Gastrocnemius medialis (tissue), 4 donors: Measurements from ENCODE around the gene SLC22A4. TPM values are rescaled to one million over a fixed set of nuclear protein-coding genes. Genes with fewer than 3 reads are reported as not detected.
A peak's percentile ranks its signal among the peaks of the same experiment; 100 is the strongest.

Experiments used
- ATAC-seq, 2 donors: fragments of 150-250 bp; one replicate each; pipeline ENCODE4 v1.9.1; 2016
- DNase-seq, 2 donors: peaks; one replicate each; pipeline ENCODE4 v3.0.0-alpha.2; 2019
- H3K27ac ChIP-seq, 4 donors: fragments of 200-600 bp; sonication (generic); 1 replicate in 1 of 4; 2 replicates in 3 of 4; pipeline ENCODE4 v1.5.1; 2016 to 2018; ENCODE audit warnings: mild to moderate bottlenecking in 2 of 4, moderate library complexity in 1 of 4
- H3K27me3 ChIP-seq, 3 donors: fragments of 200-600 bp; sonication (generic) in 2 of 3; 1 replicate in 1 of 3; 2 replicates in 2 of 3; pipeline versions ENCODE4 v1.5.1 to v1.6.0; 2016 to 2019; ENCODE audit warnings: mild to moderate bottlenecking in 1 of 3, moderate library complexity in 1 of 3
- H3K36me3 ChIP-seq, 2 donors: fragments of 200-600 bp; sonication (generic) in 1 of 2; one replicate each; pipeline ENCODE4 v1.5.1; 2017 to 2018
- H3K4me1 ChIP-seq, 2 donors: fragments of 200-600 bp; sonication (generic) in 1 of 2; one replicate each; pipeline ENCODE4 v1.5.1; 2016 to 2017; ENCODE audit warnings: mild to moderate bottlenecking in 2 of 2
- H3K4me3 ChIP-seq, 4 donors: fragments of 200-600 bp; sonication (generic) in 3 of 4; 1 replicate in 1 of 4; 2 replicates in 3 of 4; pipeline ENCODE4 v1.5.1; 2016 to 2019; ENCODE audit warnings: mild to moderate bottlenecking in 2 of 4
- H3K9me3 ChIP-seq, 3 donors: fragments of 200-600 bp; sonication (generic) in 2 of 3; 1 replicate in 1 of 3; 2 replicates in 2 of 3; pipeline ENCODE4 v1.5.1; 2016 to 2019
- POLR2A ChIP-seq, 2 donors: fragments of 450-650 bp; IDR thresholded peaks; one replicate each; pipeline ENCODE4 v1.6.1; 2017; ENCODE audit warnings: antibody characterized with exemption in 2 of 2, mild to moderate bottlenecking in 2 of 2, moderate library complexity in 2 of 2
- in situ Hi-C, 4 donors: fragments of 200-750 bp; cut with MboI; loops; one replicate each; pipeline versions ENCODE4 v1.15.0 to v1.8.0; 2017; ENCODE audit warnings: low sequenced_read_pairs in 4 of 4
- intact Hi-C: fragments of 100-400 bp; cut with DNase I; formaldehyde crosslinking; loops from one replicate; pipeline ENCODE4 v1.15.1; 2023; ENCODE audit warnings: low total_unique reads
- total RNA-seq, 4 donors: library from RNA; depleted of rRNA; stranded (reverse); fragments of >200 nt; gene quantifications; one replicate each; pipeline versions ENCODE4 v1.1.0 to v1.2.3, GENCODE V29; 2016
- TF ChIP-seq, protein P1 (sequence below), 5 experiments: fragments of 450-650 bp in 3 of 5; fragments of 200-600 bp in 2 of 5; sonication (generic) in 2 of 5; IDR thresholded peaks in 4 of 5; conservative IDR thresholded peaks in 1 of 5; 1 replicate in 4 of 5; 2 replicates in 1 of 5; pipeline ENCODE4 v1.5.1; 2016 to 2019; ENCODE audit warnings: antibody characterized with exemption in 5 of 5, mild to moderate bottlenecking in 3 of 5, moderate library complexity in 3 of 5

Gene SLC22A4
- total RNA-seq, 4 donors from 2014 or later = 5.4 to 6.7 (median 6.2) TPM

DNA sequence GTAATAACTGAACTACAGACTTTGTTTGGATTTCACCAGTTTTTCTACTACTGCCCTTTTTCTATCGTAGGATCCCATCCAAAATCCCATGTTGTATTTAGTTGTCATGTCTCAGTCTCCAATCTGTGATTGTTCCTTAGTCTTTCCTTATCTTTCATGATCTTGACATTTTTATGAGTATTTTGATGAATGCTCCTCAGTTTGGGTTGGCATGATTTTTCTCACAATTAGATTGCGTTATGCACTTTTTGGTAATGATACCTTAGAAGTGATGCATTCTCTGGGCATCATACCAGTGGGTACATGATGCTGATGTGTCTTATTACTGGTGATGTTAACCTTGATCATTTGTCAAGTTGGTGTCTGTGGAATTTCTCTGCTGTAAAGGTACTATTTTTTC, 5.7 kb downstream of the SLC22A4 start:
- TF ChIP-seq, protein P1, sequence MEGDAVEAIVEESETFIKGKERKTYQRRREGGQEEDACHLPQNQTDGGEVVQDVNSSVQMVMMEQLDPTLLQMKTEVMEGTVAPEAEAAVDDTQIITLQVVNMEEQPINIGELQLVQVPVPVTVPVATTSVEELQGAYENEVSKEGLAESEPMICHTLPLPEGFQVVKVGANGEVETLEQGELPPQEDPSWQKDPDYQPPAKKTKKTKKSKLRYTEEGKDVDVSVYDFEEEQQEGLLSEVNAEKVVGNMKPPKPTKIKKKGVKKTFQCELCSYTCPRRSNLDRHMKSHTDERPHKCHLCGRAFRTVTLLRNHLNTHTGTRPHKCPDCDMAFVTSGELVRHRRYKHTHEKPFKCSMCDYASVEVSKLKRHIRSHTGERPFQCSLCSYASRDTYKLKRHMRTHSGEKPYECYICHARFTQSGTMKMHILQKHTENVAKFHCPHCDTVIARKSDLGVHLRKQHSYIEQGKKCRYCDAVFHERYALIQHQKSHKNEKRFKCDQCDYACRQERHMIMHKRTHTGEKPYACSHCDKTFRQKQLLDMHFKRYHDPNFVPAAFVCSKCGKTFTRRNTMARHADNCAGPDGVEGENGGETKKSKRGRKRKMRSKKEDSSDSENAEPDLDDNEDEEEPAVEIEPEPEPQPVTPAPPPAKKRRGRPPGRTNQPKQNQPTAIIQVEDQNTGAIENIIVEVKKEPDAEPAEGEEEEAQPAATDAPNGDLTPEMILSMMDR (IDR thresholded peaks at IDR 0.05 in 4 of 5, conservative IDR thresholded peaks at IDR 0.05 in 1 of 5) = no peak
- TF ChIP-seq POLR2A (IDR thresholded peaks at IDR 0.05) = no peak
- no peak for DNase-seq
- H3K4me1 ChIP-seq = peaks cover 27 to 39% of the 10 kb centered on the region in 2 donors
- intact Hi-C loops = no loop called here
- H3K4me3 ChIP-seq = no peak overlapping the region
- H3K27me3 ChIP-seq = no peaks in the 10 kb centered on the region
- no peaks in the 10 kb centered on the region for H3K36me3 ChIP-seq
- ATAC-seq = no peak
- H3K27ac ChIP-seq = peak overlapping the region in 1 of 4 donors; percentile 27
- in situ Hi-C loops = no loop called here
- no peaks in the 10 kb centered on the region for H3K9me3 ChIP-seq

DNA sequence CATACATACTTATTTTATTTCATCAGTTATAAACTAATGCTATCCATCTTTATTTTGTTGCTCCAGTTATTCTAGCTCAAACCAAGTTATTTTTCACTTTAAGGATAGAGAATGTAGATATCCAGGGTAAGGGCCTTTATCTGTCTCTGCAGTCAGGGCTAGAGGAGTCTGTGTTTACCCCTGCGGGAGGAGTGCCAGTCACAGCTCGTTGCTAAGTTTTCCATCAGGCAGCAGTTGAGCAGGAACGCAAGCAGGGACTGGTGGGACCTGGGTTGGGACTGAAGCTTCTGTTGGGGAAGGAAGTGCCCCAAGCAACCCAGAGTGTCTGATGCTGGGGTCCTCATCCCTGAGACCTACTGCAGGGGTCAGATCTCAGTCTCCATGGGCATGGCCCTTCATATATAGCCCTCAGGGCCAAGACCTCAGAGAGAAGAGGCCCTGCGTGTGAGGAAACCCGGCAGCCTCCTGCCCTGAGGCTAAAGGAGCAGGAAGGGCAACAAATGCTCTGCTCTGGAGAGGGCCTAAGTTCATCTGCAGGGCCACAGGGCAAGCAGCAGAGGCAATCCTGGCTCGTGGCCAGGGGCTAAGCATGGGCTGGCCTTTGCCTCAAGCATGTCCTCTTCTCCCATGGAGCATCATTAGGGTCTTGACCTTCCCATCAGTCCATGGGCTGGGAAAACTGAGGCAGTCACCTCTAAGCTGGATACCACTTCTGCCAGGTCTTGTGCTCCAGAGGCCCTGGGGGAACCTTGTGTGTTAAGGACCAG, 6.6 kb downstream of the SLC22A4 start:
- intact Hi-C loops (no loop called here), in situ Hi-C loops (no loop called here)
- ATAC-seq (no peak), DNase-seq (no peak)
- peaks cover 19 to 30% of the 10 kb centered on the region in 2 donors for H3K4me1 ChIP-seq
- no peaks in the 10 kb centered on the region for H3K9me3 ChIP-seq
- TF ChIP-seq, protein P1 (IDR thresholded peaks at IDR 0.05 in 4 of 5, conservative IDR thresholded peaks at IDR 0.05 in 1 of 5) = no peak
- no peak for TF ChIP-seq POLR2A (IDR thresholded peaks at IDR 0.05)
- no peaks in the 10 kb centered on the region for H3K27me3 ChIP-seq
- no peak overlapping the region for H3K4me3 ChIP-seq
- peak overlapping the region in 3 of 4 donors; percentile 9 to 27 (median 14) for H3K27ac ChIP-seq
- H3K36me3 ChIP-seq = peaks cover 0 to 2% of the 10 kb centered on the region in 2 donors

DNA sequence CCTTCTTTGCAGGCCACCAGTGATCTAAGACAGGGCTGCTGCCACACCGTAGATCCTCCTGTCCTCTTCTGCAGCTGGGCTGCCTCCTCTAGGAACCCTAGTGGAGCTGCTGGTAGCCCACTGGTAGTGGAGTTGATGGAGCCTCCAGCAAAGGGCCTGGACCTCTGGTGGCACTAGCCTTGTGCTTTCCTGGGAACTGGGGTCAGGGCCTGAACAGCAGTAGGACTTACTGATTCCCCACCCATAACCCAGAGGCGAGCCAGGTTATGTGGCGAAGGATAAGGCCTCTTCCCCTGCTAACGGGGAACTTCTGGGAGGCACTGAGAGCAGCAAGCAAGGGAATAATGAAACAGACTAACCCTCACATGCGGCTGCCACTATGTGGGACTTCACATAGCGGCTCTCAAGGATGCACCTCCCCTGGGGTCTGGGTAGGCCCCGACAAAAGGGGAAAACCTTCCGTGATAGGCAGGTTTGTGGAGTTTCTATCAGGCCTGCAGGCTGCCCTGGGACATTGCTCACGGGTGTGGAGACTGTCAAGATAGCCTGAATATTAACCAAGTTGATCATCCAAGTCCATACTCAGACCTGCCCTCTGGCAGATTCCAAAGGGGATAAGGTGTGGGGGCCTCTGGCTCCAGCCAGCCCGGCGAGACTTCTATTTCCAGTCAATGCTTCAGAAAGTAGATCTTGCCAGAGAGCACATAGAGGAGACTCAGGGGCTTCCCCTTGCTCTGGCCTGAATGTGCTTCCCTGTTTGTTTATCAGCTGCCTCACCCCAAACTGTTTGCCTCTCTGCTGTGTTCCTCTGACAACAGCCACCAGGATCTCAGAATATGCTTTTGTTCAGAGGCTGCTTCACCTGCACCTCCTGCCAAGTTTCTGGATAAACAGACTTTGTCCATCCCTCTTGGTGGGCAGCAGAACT, 7.4 kb downstream of the SLC22A4 start:
- Histone ChIP-seq H3K36me3 (peaks cover 0 to 4% of the 10 kb centered on the region in 2 donors), H3K4me1 (peaks cover 14 to 22% of the 10 kb centered on the region in 2 donors), H3K9me3 (no peaks in the 10 kb centered on the region), H3K27ac (peak overlapping the region in 3 of 4 donors; percentile 1 to 27 (median 21)), H3K27me3 (no peaks in the 10 kb centered on the region), H3K4me3 (no peak overlapping the region)
- in situ Hi-C loops = no loop called here
- ATAC-seq (no peak), DNase-seq (no peak)
- TF ChIP-seq POLR2A (IDR thresholded peaks at IDR 0.05) = no peak
- intact Hi-C loops = no loop called here

DNA sequence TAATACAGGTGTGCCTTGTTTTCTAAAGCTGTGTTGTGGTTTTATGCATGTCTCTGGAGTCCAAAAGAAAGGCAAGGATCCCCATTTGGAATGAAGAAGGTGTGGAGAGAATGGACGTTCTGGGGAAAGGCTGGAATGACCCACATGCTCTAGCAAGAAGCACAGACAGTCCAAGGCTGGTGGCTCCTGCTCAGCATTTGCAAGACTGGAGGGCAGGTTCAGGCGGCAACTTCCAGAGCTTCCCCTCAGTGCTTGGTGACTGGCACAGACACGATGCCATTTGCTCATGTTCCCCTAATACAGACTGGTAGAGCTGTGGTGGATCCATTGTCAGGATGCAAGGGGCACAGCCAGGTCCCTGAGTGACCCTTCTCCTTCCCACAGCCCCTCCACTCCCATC, 8.2 kb downstream of the SLC22A4 start:
- in situ Hi-C loops = no loop called here
- H3K4me1 ChIP-seq = peaks cover 14 to 20% of the 10 kb centered on the region in 2 donors
- TF ChIP-seq POLR2A (IDR thresholded peaks at IDR 0.05) = no peak
- TF ChIP-seq, protein P1 (IDR thresholded peaks at IDR 0.05 in 4 of 5, conservative IDR thresholded peaks at IDR 0.05 in 1 of 5) = no peak
- H3K27me3 ChIP-seq = no peaks in the 10 kb centered on the region
- peak overlapping the region in 2 of 4 donors; percentile 21 to 27 for H3K27ac ChIP-seq
- no peak overlapping the region for H3K4me3 ChIP-seq
- ATAC-seq (no peak), DNase-seq (no peak)
- H3K36me3 ChIP-seq = peaks cover 0 to 4% of the 10 kb centered on the region in 2 donors
- H3K9me3 ChIP-seq = no peaks in the 10 kb centered on the region
- intact Hi-C loops = no loop called here

DNA sequence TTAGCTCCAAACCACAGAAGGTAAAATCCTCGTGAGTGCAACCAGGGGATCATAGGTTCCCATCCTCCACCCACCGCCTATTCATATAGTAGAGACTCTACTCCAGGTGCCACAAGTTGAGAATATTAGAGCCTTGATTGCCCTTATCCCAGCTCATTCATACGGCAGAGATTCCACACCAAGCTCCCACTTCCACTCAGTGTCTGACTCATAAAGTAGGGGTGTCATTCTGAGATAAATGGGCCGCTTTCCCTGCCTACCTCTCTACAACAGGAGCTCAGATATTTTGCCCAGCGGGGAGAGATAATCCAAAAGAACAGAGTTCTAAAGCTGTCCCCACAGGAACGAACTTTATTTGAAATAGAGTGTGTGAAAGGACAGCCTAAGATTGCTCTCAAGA, 9.4 kb downstream of the SLC22A4 start:
- Histone ChIP-seq H3K36me3 (peaks cover 0 to 4% of the 10 kb centered on the region in 2 donors), H3K9me3 (no peaks in the 10 kb centered on the region), H3K4me3 (no peak overlapping the region), H3K27ac (no peak overlapping the region), H3K27me3 (no peaks in the 10 kb centered on the region), H3K4me1 (peaks cover 3 to 8% of the 10 kb centered on the region in 2 donors)
- ATAC-seq (no peak), DNase-seq (no peak)
- in situ Hi-C loops = no loop called here
- intact Hi-C loops = no loop called here
- TF ChIP-seq, protein P1 (IDR thresholded peaks at IDR 0.05 in 4 of 5, conservative IDR thresholded peaks at IDR 0.05 in 1 of 5) = no peak
- no peak for TF ChIP-seq POLR2A (IDR thresholded peaks at IDR 0.05)
